SK-MEL-5 (cell line): ENCODE data around the gene POU3F4. TPM values are rescaled to one million over a fixed set of nuclear protein-coding genes. Genes with fewer than 3 reads are reported as not detected.

Experiments used
- DNase-seq: peaks from one replicate; pipeline ENCODE4 v3.0.0-alpha.2; 2016; ENCODE audit warnings: low read depth, low spot score
- in situ Hi-C: cut with HindIII; loops from 2 replicates; pipeline ENCODE4 v1.10.0; 2016; ENCODE audit warnings: low sequenced_read_pairs, high pct_unique_total_duplicates, low pct_unique_long_range_greater_than_20kb
- polyA plus RNA-seq, 2 experiments: library from polyadenylated mRNA; depleted of rRNA; stranded (reverse); fragments of >200 nt; gene quantifications; 2 replicates each; pipeline ENCODE4 v1.2.3, GENCODE V29; 2015
- total RNA-seq: library from RNA; depleted of rRNA; stranded (reverse); fragments of >200 nt; shearing (Covaris generic); gene quantifications from 2 replicates; pipeline ENCODE4 v1.2.3, GENCODE V29; 2014; rRNA removed

The POU3F4 gene
- total RNA-seq = not detected in 2 replicates
- not detected in 2 replicates for polyA plus RNA-seq (2015; cell fraction: cytosol; rRNA removed)
- not detected in 2 replicates for polyA plus RNA-seq (2015; cell fraction: nucleus; rRNA removed)

DNA sequence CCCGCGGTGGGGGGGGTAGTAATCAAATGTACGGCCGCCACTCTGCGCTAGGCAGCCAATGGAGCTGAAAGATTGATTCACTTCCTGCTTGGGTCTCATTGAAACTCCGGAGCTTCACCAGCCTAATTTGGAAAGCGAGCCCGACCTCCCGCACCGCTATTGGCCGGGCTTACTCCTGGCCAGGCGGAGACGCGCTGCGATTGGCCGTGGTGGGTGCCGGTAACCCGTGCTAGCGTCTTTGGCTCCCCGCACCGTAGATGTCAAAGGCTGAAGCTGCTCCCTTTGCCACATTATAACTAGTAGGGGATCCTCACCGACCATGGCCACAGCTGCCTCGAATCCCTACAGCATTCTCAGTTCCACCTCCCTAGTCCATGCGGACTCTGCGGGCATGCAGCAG, at the start of gene POU3F4:
Gene POU3F4, plus strand, starts transcription at position 285 of the 400 bp plus-strand sequence. Its CDS starts 35 bp downstream, at position 320.
- in situ Hi-C loops = no loop called here
- peak; percentile 0 for DNase-seq

DNA sequence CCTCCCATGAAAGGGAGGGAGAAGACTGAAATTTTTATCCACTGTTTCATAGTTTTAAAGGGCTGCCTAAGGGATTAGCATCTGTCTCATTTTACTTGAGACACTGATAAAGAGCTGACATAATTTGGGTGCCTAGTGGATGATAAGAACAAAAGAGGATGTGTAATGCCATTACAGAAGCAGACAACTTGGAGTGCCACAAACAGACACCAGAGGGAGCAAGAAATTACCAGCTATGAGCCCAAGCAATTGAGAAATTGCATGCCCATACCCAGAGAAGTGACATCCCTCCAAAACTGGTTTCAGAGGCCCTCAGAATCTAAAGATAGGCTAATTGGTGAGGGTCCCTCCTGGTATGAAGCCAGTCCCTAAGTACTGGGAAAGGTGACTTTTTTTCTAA, 38.5 kb upstream of the POU3F4 start:
- DNase-seq = peak; percentile 64
- in situ Hi-C loops = no loop called here

DNA sequence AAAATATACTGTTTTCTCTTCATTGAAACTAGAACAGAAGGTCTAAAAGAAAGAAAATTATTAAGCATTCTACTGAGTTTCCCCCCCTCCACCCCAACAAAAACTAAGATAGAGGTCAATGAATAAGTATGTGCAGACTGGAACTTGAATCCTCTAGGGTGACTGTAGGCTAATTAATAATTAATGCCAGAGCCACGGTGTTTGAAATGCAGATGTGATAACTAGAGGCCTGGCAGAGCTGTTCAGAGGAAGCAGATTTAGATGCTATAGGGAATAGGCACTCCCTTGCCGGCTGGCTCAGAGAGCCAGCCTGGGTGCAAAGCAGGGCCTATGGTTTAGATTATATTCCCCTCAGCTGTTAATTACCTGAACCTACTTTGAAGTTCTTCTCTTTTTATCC, 12.2 kb upstream of the POU3F4 start:
- no peak for DNase-seq
- in situ Hi-C loops = no loop called here

- no peak for DNase-seq
- in situ Hi-C loops = no loop called here
These were observed 7.1 kb upstream of the POU3F4 start for GRCh38 chrX:83501003-83501402.

- in situ Hi-C loops = no loop called here
- no peak for DNase-seq
These were observed 6.6 kb upstream of the POU3F4 start for GRCh38 chrX:83501530-83501929.

GRCh38 chrX:83504721-83505479, 3.2 kb upstream of the POU3F4 start:
- in situ Hi-C loops = no loop called here
- DNase-seq = no peak

- in situ Hi-C loops = no loop called here
- DNase-seq = no peak
These were observed 600 bp downstream of the POU3F4 start for GRCh38 chrX:83508526-83509253.

DNA sequence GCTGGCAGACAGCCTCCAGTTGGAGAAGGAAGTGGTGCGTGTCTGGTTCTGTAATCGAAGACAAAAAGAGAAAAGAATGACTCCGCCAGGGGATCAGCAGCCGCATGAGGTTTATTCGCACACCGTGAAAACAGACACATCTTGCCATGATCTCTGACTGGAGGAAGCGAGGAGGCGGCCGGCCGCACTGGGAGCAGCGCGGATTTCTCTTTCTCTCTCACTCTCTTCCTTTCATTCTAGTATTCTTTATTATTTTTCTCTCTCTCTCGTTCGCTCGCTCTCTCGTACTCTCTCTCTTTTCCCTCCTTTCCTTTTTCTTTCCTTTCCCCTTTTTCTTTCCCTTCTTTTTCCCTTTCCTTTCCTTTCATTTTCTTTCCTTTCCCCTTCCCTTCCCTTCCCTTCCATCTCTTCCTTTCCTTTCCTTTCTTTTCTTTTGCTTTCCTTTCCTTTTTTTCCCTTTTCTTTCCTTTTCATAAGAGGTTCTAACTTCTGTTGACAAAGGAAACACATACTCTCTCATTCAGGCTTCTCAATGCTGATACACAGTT, 1.2 kb downstream of the POU3F4 start:
- in situ Hi-C loops = no loop called here

DNA sequence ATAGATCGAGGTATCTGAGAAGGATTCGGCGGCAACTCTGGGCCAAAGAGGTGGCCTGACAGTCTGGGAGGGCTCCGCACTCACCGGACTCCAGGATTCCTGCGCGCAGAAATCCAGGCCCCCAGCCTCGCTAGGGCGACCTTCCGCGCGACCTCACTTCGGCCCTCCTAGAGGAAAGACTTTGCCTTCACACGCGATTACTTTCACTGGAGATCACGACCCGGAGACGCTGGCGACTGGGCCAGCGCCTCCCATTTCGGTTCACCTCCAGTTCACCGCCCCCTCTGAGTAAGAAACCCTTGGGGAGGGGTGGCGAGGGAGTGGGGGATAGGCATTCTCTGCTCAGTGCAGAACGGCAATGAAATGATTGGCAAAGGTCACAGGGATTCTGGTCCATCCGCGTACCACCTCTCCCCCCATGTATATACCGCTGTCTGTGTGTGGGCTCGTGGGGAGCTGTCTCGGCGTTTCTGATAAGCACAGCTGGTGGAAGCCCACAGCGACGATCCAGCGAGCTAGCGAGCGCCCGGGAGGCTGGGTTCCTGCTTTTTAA, 2.5 kb downstream of the POU3F4 start:
- no peak for DNase-seq
- in situ Hi-C loops = no loop called here

More for the DNA sequence above, 1.2 kb downstream of the POU3F4 start:
- no peak for DNase-seq

DNA sequence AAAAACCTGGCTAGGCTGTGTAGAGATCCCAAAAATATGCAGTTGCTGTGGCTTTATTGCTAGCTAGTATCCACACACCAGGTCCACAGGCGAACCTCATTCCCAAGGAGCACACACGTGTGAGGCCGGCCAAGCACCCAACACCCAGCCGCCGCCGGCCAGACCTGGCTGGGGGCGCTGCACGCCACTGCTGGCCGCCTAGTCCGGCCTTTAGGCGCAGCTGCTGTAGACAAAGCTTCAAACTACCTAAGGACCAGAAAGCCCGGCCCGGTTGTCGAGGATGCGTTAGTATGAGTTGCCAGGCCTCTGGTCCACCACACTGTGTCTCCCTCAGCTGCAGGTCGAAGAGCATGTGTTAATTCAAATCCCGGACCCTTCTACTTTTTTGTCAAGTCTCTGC, 3.1 kb downstream of the POU3F4 start:
- no peak for DNase-seq
- in situ Hi-C loops = no loop called here

DNA sequence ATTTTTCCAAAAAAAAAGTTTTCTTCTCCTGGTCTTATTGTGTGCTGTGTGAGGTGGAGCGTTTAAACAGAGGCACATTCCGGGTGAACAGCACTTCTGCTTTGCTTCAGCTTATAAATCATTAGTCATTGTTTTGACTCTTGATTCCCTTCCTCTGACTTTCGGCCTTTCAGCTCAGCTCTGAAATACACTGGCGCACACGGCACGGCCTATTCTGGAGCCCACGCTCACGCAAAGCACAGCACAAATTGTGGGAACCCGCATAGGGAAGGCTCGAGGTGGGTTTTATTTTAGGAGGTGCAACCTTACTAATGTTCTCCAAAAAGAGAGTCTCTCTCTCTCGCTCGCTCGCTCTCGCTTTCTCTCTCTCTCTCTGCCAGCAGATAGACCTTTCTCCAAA, 4.0 kb downstream of the POU3F4 start:
- in situ Hi-C loops = no loop called here
- no peak for DNase-seq

DNA sequence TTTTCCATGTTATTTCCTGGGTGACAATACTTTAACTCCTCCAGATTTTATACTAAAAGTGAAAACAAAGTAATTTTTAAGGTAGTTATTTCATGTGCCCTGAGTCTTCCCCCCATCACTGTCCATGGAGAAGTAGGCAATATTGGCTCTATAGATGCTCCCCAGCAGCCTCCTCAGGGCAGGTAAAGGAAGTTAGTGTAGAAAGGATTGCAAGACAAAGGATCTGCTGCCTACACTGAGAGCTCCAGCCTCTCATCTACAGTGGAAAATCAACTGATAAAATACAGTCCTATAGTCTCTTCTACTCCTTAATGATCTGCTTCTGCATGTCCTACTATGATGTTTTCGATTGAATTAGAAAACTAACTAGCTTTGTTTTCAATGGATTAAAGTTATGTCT, 8.5 kb downstream of the POU3F4 start:
- no peak for DNase-seq
- in situ Hi-C loops = no loop called here

DNA sequence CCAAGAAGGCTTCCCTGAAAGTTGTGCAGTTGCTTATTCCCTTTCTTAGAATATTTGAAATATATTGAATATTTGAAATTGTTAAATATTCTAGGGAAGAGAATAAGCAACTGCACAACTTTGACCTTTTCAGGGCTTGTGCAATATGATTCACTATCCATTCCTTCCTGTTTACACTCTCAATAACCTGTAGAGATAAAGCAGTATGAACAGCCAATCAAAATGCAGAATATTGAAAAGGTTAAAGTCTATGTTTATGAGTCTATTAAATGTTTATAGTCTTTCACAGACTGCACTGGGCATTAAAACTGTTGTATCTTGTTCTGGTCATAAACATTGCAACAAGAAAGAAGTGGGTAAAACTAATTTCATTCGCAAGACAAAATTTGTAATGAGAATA, 13.8 kb downstream of the POU3F4 start:
- in situ Hi-C loops = no loop called here
- no peak for DNase-seq

DNA sequence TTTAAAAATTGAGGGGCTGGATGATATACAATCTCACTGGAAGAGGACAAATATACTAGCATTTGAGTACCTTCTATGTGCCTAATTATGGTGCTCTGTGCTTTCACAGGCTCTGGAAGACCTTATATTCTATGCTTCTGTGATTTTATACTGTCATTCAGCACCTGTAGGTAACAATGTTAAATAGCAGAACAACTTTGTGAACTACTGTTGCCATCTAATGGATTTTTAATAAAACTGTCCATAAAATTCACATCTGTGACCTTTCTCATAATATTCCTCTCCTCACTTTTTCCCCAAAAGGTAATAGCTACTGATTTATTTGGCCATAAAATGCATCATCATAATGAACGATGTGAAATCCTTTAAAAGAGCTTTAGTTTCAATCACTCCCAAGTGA, 21.9 kb downstream of the POU3F4 start:
- in situ Hi-C loops = no loop called here

GRCh38 chrX:83535417-83536196, 27.5 kb downstream of the POU3F4 start:
- in situ Hi-C loops = no loop called here
- no peak for DNase-seq

More for the DNA sequence above, 21.9 kb downstream of the POU3F4 start:
- DNase-seq = no peak
